GM23338 (cell line): Measurements from ENCODE around the gene SNRPB2. TPM values are rescaled to one million over a fixed set of nuclear protein-coding genes. Genes with fewer than 3 reads are reported as not detected.

Experiments used
- ATAC-seq: fragments of 200-7000 bp; cut with Tn5 transposase; 3 replicates; pipeline ENCODE4 v1.9.1; 2020
- DNase-seq: peaks from one replicate; pipeline ENCODE4 v3.0.0-alpha.2; 2015; ENCODE audit warnings: low spot score
- H2AFZ ChIP-seq: fragments of 200-600 bp; sonication (generic); 2 replicates; pipeline ENCODE4 v1.8.0; 2016; ENCODE audit warnings: antibody characterized with exemption, mild to moderate bottlenecking, moderate library complexity
- H3F3A ChIP-seq: fragments of 200-600 bp; sonication (generic); replicated peaks from 2 replicates; pipeline ENCODE4 v1.8.0; 2017; ENCODE audit warnings: antibody characterized with exemption, mixed run types, low read depth
- H3K27ac ChIP-seq: fragments of 200-600 bp; sonication (generic); 2 replicates; pipeline ENCODE4 v1.6.1; 2016; ENCODE audit warnings: low read depth
- H3K27me3 ChIP-seq: fragments of 200-600 bp; sonication (generic); 2 replicates; pipeline ENCODE4 v1.8.0; 2016; ENCODE audit warnings: mild to moderate bottlenecking, mixed run types, moderate library complexity; ENCODE audit not compliant: insufficient read depth
- H3K36me3 ChIP-seq: fragments of 200-600 bp; sonication (generic); 2 replicates; pipeline ENCODE4 v1.8.0; 2016; ENCODE audit warnings: mild to moderate bottlenecking; ENCODE audit not compliant: insufficient read depth
- H3K4me1 ChIP-seq: fragments of 200-600 bp; sonication (generic); 2 replicates; pipeline ENCODE4 v1.8.0; 2016; ENCODE audit warnings: mild to moderate bottlenecking, moderate library complexity; ENCODE audit not compliant: insufficient read depth
- H3K4me2 ChIP-seq: fragments of 200-600 bp; sonication (generic); 2 replicates; pipeline ENCODE4 v1.7.1; 2017; ENCODE audit warnings: mixed run types
- H3K4me3 ChIP-seq: fragments of 200-600 bp; sonication (generic); 2 replicates; pipeline ENCODE4 v1.6.1; 2016; ENCODE audit warnings: mixed run types
- H3K79me2 ChIP-seq: fragments of 200-600 bp; sonication (generic); replicated peaks from 2 replicates; pipeline ENCODE4 v1.8.0; 2017; ENCODE audit warnings: mild to moderate bottlenecking; ENCODE audit not compliant: insufficient read depth
- H3K9me2 ChIP-seq: fragments of 200-600 bp; sonication (generic); 2 replicates; pipeline ENCODE4 v1.8.0; 2017; ENCODE audit not compliant: insufficient read depth
- H4K20me1 ChIP-seq: fragments of 200-600 bp; sonication (generic); replicated peaks from 2 replicates; pipeline ENCODE4 v1.8.0; 2017; ENCODE audit warnings: mild to moderate bottlenecking; ENCODE audit not compliant: insufficient read depth
- H3K27ac Mint-ChIP-seq: 2 replicates; pipeline ENCODE4 v1.8.0; 2020; ENCODE audit warnings: inconsistent platforms, mild to moderate bottlenecking, moderate library complexity, mixed read lengths
- H3K27me3 Mint-ChIP-seq: 3 replicates; pipeline ENCODE4 v1.8.0; 2022; ENCODE audit warnings: low read depth, mild to moderate bottlenecking, moderate library complexity, mixed read lengths, inconsistent platforms; ENCODE audit not compliant: insufficient read depth, poor library complexity
- H3K36me3 Mint-ChIP-seq: 3 replicates; pipeline ENCODE4 v1.8.0; 2021; ENCODE audit warnings: low read depth, mild to moderate bottlenecking, inconsistent platforms, moderate library complexity, mixed read lengths
- H3K4me1 Mint-ChIP-seq: 3 replicates; pipeline ENCODE4 v1.8.0; 2020; ENCODE audit warnings: mild to moderate bottlenecking, inconsistent platforms, mixed read lengths
- H3K4me3 Mint-ChIP-seq: 3 replicates; pipeline ENCODE4 v1.8.0; 2021; ENCODE audit warnings: moderate library complexity, mild to moderate bottlenecking, inconsistent platforms, mixed read lengths
- H3K9me3 Mint-ChIP-seq: 3 replicates; pipeline ENCODE4 v1.8.0; 2020; ENCODE audit warnings: moderate library complexity, mild to moderate bottlenecking, inconsistent platforms, mixed read lengths
- CREB1 ChIP-seq: fragments of 250-450 bp; sonication (Bioruptor Pico); IDR thresholded peaks from 2 replicates; pipeline ENCODE4 v1.5.0; 2020; ENCODE audit warnings: low read depth, mild to moderate bottlenecking, moderate library complexity
- EZH2 ChIP-seq: fragments of 200-600 bp; sonication (generic); IDR thresholded peaks from one replicate; pipeline ENCODE4 v1.8.0; 2017; ENCODE audit warnings: antibody characterized with exemption, mild to moderate bottlenecking, low read depth; ENCODE audit not compliant: unreplicated experiment
- EZH2phosphoT487 ChIP-seq: fragments of 200-600 bp; sonication (generic); IDR thresholded peaks from one replicate; pipeline ENCODE4 v1.8.1; 2018; ENCODE audit warnings: antibody characterized with exemption; ENCODE audit not compliant: unreplicated experiment
- JUNB ChIP-seq: IDR thresholded peaks from one replicate; pipeline ENCODE4 v1.6.1; 2016; ENCODE audit warnings: antibody characterized with exemption; ENCODE audit not compliant: unreplicated experiment
- NANOG ChIP-seq: IDR thresholded peaks from 2 replicates; pipeline ENCODE4 v1.6.1; 2016; ENCODE audit warnings: antibody characterized with exemption, borderline replicate concordance
- POLR2AphosphoS5 ChIP-seq: IDR thresholded peaks from 2 replicates; pipeline ENCODE4 v1.6.1; 2016; ENCODE audit warnings: antibody characterized with exemption, low read depth
- ZNF114 ChIP-seq: fragments of 250-450 bp; sonication (Bioruptor Pico); IDR thresholded peaks from 2 replicates; pipeline ENCODE4 v1.5.0; 2020; ENCODE audit warnings: mild to moderate bottlenecking, moderate library complexity
- ZNF331 ChIP-seq: fragments of 250-450 bp; sonication (Bioruptor Pico); IDR thresholded peaks from 2 replicates; pipeline ENCODE4 v1.5.0; 2020; ENCODE audit warnings: low read depth, mild to moderate bottlenecking, moderate library complexity
- polyA plus RNA-seq: library from polyadenylated mRNA; unstranded; fragments of >200 nt; fragmentation: Nextera tagmentation; extraction: Ambion mirVana; gene quantifications from 2 replicates; pipeline ENCODE4 v1.2.1, GENCODE V29; 2016
- total RNA-seq: library from RNA; depleted of rRNA; stranded (reverse); fragments of >200 nt; shearing (Covaris generic); gene quantifications from 2 replicates; pipeline ENCODE4 v1.2.3, GENCODE V29; 2014
- TF ChIP-seq, protein P1 (sequence below), 2 experiments: fragments of 200-600 bp in 1 of 2; sonication (generic) in 1 of 2; conservative IDR thresholded peaks; 2 replicates each; pipeline versions ENCODE4 v1.5.1 to v1.6.1; 2016 to 2017; ENCODE audit warnings: antibody characterized with exemption in 2 of 2, low read depth in 2 of 2, mild to moderate bottlenecking in 2 of 2, moderate library complexity in 1 of 2
- TF ChIP-seq, protein P2 (sequence below): IDR thresholded peaks from one replicate; pipeline ENCODE4 v1.6.1; 2018; ENCODE audit warnings: antibody characterized with exemption; ENCODE audit not compliant: unreplicated experiment
- TF ChIP-seq, protein P3 (sequence below): IDR thresholded peaks from 2 replicates; pipeline ENCODE4 v1.6.1; 2016; ENCODE audit warnings: antibody characterized with exemption

SNRPB2 gene
- total and polyA plus RNA-seq, 2 experiments from 2014 or later, result 94.9 to 377 TPM

DNA sequence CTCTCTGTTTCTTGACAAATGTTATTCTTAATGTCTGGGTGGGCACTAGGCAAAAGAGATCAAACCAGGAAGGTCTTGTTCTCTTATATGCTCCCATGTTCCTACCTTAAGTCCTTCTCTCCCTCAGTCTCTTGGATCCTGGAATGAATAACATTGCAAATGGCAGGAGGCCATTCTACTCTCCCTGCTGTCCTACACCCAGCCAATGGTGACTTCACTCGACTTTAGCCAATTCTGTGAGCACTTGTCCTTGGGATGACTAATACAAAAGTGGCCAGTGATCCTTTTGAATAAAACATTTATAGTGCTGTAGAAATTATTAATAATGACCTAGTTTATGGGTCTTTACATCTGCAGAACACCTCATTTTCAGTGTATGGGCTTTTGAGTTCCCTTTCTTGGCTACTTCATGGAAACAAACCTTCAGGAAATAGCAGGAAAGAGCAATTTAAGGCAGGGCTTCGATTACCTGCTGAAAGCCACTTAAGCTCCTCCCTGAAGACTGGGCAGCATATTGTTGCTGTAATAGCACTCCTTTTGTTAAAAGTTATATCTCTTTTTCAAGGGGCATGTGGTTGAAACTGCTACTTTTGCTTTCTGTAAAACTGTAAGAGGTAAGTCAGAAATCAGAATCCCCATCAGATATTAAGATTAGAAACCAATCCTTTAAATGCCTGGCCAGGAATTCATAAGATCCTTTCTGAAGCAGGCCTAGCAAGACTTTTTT lies 28.8 kb downstream of the SNRPB2 start:
- Histone ChIP-seq H3K27ac (no peak overlapping the region), H3K36me3 (no peaks in the 10 kb centered on the region), H4K20me1 (no peaks in the 10 kb centered on the region), H3K79me2 (no peaks in the 10 kb centered on the region), H2AFZ (peak overlapping the region; percentile 12; the same call in 1 of the 2 replicates), H3K27me3 (no peaks in the 10 kb centered on the region), H3K4me2 (no peak overlapping the region), H3F3A (no peaks in the 10 kb centered on the region), H3K4me3 (no peak overlapping the region), H3K4me1 (peaks cover 7% of the 10 kb centered on the region), H3K9me2 (no peaks in the 10 kb centered on the region)
- ATAC-seq, result no peak
- TF ChIP-seq JUNB (no peak), ZNF114 (CRISPR knock-in tag) (no peak), POLR2AphosphoS5 (no peak), EZH2phosphoT487 (no peak), NANOG (no peak), ZNF331 (no peak)
- TF ChIP-seq, protein P1, sequence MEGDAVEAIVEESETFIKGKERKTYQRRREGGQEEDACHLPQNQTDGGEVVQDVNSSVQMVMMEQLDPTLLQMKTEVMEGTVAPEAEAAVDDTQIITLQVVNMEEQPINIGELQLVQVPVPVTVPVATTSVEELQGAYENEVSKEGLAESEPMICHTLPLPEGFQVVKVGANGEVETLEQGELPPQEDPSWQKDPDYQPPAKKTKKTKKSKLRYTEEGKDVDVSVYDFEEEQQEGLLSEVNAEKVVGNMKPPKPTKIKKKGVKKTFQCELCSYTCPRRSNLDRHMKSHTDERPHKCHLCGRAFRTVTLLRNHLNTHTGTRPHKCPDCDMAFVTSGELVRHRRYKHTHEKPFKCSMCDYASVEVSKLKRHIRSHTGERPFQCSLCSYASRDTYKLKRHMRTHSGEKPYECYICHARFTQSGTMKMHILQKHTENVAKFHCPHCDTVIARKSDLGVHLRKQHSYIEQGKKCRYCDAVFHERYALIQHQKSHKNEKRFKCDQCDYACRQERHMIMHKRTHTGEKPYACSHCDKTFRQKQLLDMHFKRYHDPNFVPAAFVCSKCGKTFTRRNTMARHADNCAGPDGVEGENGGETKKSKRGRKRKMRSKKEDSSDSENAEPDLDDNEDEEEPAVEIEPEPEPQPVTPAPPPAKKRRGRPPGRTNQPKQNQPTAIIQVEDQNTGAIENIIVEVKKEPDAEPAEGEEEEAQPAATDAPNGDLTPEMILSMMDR (conservative IDR thresholded peaks at IDR 0.05; ENCODE audit: low read depth in 2 of 2), result no peak
- TF ChIP-seq, protein P2, sequence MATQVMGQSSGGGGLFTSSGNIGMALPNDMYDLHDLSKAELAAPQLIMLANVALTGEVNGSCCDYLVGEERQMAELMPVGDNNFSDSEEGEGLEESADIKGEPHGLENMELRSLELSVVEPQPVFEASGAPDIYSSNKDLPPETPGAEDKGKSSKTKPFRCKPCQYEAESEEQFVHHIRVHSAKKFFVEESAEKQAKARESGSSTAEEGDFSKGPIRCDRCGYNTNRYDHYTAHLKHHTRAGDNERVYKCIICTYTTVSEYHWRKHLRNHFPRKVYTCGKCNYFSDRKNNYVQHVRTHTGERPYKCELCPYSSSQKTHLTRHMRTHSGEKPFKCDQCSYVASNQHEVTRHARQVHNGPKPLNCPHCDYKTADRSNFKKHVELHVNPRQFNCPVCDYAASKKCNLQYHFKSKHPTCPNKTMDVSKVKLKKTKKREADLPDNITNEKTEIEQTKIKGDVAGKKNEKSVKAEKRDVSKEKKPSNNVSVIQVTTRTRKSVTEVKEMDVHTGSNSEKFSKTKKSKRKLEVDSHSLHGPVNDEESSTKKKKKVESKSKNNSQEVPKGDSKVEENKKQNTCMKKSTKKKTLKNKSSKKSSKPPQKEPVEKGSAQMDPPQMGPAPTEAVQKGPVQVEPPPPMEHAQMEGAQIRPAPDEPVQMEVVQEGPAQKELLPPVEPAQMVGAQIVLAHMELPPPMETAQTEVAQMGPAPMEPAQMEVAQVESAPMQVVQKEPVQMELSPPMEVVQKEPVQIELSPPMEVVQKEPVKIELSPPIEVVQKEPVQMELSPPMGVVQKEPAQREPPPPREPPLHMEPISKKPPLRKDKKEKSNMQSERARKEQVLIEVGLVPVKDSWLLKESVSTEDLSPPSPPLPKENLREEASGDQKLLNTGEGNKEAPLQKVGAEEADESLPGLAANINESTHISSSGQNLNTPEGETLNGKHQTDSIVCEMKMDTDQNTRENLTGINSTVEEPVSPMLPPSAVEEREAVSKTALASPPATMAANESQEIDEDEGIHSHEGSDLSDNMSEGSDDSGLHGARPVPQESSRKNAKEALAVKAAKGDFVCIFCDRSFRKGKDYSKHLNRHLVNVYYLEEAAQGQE, result no peak
- Mint-ChIP-seq H3K27ac (no peak overlapping the region), H3K36me3 (peaks cover 8% of the 10 kb centered on the region), H3K27me3 (peaks cover 3% of the 10 kb centered on the region), H3K9me3 (peaks cover 22% of the 10 kb centered on the region), H3K4me1 (peaks cover 14% of the 10 kb centered on the region), H3K4me3 (no peak overlapping the region)
- DNase-seq, result no peak

DNA sequence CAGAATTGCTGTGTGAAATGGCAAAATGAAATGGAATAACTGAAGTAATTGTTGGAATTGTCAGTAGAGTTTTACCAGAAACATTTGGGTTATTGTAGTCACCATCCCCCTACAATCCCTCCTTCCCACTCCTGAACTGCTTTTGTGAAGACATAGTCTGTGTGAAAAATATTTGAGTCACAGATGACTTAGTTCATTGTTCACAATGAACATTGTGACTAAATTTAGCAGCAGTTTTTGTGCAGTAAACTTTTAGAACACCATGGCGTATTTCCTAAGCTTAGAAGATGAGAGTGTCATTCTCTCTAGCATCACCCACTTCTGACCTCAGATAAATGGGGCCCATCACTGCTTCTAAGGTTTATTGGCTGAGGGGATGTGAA lies 29.3 kb downstream of the SNRPB2 start:
- H3K79me2 ChIP-seq, result no peaks in the 10 kb centered on the region
- H2AFZ ChIP-seq, result peak overlapping the region; percentile 12; the same call in 1 of the 2 replicates
- no peak overlapping the region for H3K27ac ChIP-seq
- ATAC-seq, result no peak
- no peak overlapping the region for H3K4me3 Mint-ChIP-seq
- H3K9me2 ChIP-seq, result no peaks in the 10 kb centered on the region
- H3K27ac Mint-ChIP-seq, result no peak overlapping the region
- H3F3A ChIP-seq, result no peaks in the 10 kb centered on the region
- DNase-seq, result no peak
- no peaks in the 10 kb centered on the region for H3K36me3 ChIP-seq
- H3K36me3 Mint-ChIP-seq, result peaks cover 6% of the 10 kb centered on the region
- no peaks in the 10 kb centered on the region for H4K20me1 ChIP-seq
- H3K27me3 ChIP-seq, result no peaks in the 10 kb centered on the region
- H3K9me3 Mint-ChIP-seq, result peaks cover 22% of the 10 kb centered on the region
- peaks cover 15% of the 10 kb centered on the region for H3K4me1 Mint-ChIP-seq
- H3K4me2 ChIP-seq, result no peak overlapping the region
- H3K4me3 ChIP-seq, result no peak overlapping the region
- peaks cover 7% of the 10 kb centered on the region for H3K4me1 ChIP-seq
- peaks cover 3% of the 10 kb centered on the region for H3K27me3 Mint-ChIP-seq
- TF ChIP-seq NANOG, result no peak
- no peak for TF ChIP-seq CREB1 (CRISPR knock-in tag)
- TF ChIP-seq ZNF331, result no peak
- TF ChIP-seq EZH2, result no peak
- TF ChIP-seq, protein P2, result no peak
- TF ChIP-seq EZH2phosphoT487, result no peak
- TF ChIP-seq, protein P3, sequence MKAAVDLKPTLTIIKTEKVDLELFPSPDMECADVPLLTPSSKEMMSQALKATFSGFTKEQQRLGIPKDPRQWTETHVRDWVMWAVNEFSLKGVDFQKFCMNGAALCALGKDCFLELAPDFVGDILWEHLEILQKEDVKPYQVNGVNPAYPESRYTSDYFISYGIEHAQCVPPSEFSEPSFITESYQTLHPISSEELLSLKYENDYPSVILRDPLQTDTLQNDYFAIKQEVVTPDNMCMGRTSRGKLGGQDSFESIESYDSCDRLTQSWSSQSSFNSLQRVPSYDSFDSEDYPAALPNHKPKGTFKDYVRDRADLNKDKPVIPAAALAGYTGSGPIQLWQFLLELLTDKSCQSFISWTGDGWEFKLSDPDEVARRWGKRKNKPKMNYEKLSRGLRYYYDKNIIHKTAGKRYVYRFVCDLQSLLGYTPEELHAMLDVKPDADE, result no peak
- TF ChIP-seq, protein P1 (conservative IDR thresholded peaks at IDR 0.05; ENCODE audit: low read depth in 2 of 2), result no peak
